HG03135 (cell line): Measurements from ENCODE around the gene VPS50.
"Not testable (repeated sequence)": the region's sequence is repeated elsewhere in the genome, so short reads cannot be mapped to it uniquely, and the experiment has no call there.

Source experiments
- ATAC-seq: cut with Tn5 transposase; IDR thresholded peaks from one replicate; pipeline ENCODE4 v1.9.1; 2021; ENCODE audit warnings: mild to moderate bottlenecking, moderate library complexity; ENCODE audit not compliant: unreplicated experiment

The VPS50 gene

DNA sequence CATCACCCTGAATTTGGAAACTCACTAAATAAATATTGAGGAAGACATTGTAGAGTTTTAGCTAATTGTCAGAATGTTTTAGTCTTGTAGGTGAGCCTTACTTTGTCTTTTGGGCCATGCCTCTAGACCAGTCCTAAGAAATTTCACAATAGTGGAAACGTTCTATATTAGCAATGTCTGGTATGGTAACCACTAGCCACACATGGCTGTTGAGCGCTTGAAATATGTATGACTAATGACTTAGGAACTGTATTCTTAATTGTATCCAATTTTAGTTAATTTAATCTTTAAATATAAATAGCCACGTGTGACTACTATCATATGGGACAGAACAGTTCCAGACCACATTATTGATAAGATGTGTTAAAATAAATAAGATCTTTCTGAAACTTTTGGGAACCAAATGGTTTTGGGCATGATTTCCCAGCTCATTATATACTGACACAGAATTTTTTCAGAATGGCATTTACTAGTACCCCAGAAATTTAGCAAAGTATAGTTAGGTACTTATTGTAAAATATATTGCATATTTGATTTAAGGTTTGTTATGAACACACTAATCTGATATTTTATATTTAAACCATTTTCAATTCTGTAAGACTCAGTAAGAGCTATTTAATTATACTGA lies 95.0 kb downstream of the VPS50 start:
- no peak for ATAC-seq

- no peak for ATAC-seq
Measured at GRCh38 chr7:93331706-93332105, 99.5 kb downstream of the VPS50 start.

GRCh38 chr7:93332172-93332571 lies 100.0 kb downstream of the VPS50 start:
- no peak for ATAC-seq

GRCh38 chr7:93337052-93337451 lies 104.9 kb downstream of the VPS50 start:
- no peak for ATAC-seq

- ATAC-seq, result not testable (repeated sequence)
Measured at GRCh38 chr7:93342178-93342577, 110.0 kb downstream of the VPS50 start.

DNA sequence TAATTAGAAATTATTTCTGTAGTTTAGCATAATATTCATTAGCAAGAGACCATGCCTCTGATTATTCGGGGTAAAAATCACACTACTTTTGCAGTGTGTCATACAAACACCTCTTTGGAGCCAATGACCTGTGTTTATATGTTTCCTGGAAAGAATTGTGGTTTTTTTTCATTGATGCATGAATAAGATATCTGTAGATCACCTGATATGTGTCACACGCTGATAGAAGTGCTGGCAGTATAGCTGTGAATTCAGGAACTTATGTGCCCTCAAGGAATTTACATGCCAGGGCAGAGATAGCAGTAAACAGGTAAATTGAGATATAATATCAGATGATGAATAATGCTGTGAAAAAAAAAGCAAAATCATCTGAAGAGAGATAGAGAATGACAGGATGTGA lies 118.2 kb downstream of the VPS50 start:
- no peak for ATAC-seq

- ATAC-seq, result no peak
Measured at GRCh38 chr7:93352881-93353280, 120.7 kb downstream of the VPS50 start.

DNA sequence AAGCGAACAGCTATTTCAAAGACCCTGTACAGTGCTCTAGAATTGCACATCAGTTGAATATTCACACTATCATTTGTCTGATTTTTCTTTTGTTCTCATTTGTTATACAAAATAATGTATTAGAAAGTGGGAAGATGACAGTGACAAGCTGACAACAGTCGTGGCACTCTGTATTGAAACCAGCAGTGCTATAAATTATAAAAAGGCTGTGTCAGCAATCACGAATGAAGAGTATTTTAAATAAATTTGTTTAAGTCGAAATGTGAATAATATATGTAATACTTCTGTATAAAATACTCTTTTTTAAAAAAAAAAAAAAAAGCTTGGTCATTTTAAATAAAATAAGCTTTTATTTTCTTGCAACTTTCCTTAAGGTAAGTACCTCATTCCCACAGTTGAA lies 122.6 kb downstream of the VPS50 start:
- ATAC-seq, result no peak

DNA sequence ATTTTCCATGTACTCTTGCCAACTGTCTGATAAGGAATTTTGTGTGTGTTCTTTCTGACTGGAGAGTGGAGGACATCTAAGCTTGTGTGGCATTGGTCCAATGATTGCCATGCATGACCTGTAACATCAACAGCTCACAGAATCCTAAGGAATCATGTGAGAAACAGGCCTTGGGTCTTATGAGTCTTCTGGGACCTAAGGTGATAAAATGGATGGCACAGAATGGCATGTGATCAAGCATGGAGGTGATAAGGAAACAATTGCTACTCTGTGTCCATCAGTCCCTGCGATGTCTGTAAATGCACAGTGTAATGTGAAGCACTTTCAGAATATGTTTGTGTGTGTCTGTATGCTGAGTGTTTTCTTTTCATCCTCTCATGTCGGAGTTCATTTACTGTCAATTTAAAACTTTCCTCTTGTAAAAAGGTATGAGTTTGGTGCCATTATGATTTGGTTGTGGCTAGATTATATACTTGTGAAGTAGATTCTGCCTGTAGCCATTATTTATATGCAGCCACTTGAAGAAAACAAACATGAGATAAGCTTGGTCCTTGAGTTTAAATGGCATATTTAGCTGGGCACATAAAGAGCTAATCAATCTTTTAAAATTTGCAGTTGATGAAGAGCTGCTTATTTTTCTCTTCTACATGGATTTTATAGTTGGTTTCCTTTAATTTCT lies 127.5 kb downstream of the VPS50 start:
- ATAC-seq, result no peak

DNA sequence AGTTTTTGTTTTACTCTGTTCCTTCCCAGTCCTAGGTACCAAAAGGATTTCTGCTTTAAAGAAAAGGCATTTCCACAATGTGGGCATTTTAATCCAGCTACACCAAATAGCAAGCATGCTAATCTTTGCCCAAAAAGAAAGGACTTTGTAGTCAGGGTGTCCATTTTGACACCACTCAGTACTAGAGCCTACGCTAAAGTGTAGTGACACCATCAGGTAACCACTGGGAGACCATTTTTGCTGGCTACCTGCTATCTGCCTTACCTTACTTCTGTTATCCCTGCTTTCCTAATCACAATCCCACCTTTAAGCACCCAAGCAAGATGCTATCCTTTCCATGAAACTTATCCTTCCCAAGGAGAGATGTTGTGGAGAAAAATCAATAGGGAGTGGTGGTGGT lies 129.7 kb downstream of the VPS50 start:
- no peak for ATAC-seq

GRCh38 chr7:93364806-93365205 lies 132.6 kb downstream of the VPS50 start:
- ATAC-seq, result no peak

DNA sequence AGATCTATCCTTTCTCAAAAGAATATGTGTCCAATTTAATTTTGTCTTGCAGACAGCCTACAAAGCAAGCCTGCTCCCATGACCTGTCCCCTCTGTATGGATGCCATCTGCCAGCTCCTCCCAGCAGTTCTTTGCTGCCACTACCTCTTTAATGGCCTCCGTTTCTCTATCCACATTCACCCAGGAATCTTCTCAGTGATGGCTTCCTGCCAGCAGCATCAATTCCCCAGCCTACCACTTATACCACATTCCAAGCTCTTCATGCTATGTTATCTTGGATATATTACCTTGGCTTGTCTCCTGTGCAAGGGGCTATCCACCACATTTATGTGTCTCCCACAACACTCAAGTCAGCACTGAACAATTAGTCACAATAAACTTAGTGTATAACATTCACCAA lies 133.2 kb downstream of the VPS50 start:
- ATAC-seq, result no peak

DNA sequence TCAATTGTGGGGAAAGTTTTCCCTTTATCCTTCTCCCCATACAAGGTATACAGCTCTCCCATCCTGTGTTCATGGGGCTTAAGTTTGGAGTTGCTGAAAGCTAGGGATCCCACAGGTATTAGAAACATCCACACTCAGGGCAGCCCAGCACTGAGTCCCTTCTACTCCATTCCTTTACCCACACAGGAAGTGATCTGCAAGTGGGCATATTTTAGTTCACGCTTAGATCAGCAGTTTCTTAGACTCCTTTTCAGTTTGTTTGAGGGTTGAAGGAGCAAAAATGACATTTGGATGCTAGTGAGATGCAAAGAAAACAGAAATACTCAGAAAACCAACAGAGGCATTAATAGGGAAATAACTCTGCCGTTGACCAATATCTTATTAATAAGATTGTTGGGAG lies 134.7 kb downstream of the VPS50 start:
- no peak for ATAC-seq

DNA sequence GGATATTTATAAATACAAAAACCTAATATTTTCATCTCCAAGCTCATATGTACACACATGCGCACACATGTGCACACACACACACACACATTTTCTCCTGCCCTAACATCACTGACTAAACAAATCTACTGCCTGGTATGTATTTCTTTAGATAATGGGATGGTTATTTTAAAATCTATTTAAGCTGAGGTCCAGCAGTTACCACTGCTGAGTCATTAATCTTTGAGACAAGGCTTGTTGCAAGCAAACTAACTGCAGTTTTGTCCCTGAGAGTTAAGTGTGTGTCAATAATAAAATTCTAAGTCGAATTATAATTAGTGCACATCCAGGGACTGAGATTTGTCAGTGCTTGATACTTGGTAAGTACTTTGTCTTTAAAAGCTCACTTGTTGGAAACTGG lies 135.1 kb downstream of the VPS50 start:
- ATAC-seq, result no peak

GRCh38 chr7:93370937-93371336 lies 138.8 kb downstream of the VPS50 start:
- not testable (repeated sequence) for ATAC-seq

DNA sequence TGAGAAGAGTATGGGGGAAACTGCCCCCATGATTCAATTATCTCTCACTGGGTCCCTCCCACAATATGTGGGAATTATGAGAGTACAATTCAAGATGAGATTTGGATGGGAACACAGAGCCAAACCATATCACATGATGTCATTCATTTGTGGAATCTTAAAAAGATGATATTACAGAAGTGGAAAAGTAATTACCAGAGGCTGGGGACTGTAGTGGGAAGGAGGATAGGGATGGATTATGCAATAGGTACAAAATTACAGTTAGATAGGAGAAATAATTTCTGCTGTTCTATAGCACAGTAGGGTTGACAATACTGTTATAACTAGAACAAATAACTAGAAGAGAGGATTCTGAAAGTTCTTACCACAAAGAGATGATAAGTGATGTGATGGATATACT lies 141.4 kb downstream of the VPS50 start:
- no peak for ATAC-seq

DNA sequence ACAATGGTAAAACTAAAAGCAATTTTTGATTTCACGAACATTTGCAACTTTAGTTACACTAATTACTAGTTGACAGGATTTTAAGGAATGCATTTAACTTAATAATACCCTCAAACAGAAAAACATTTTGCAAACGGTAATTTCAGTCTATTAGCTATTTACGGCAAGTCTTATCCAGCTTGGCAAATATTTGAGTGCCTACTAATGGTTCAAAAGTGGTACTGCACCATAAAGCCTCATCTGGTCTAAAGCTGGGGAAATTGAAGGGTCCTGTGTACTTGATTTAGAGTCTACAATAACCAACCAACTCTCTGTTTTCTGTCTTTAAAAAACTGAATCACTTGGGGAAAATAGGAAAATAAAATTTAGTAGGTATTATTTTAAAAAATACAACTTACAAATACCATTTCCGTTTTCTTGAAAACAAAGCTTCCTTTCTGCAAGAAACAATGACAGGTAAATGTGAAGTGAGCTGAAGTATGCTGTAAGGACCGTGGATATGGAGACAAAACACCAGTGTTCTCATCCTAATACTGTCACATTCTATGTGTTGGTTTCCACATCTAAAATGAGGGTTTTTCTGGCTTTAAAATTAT lies 142.3 kb downstream of the VPS50 start:
- ATAC-seq, result peak; percentile 68

DNA sequence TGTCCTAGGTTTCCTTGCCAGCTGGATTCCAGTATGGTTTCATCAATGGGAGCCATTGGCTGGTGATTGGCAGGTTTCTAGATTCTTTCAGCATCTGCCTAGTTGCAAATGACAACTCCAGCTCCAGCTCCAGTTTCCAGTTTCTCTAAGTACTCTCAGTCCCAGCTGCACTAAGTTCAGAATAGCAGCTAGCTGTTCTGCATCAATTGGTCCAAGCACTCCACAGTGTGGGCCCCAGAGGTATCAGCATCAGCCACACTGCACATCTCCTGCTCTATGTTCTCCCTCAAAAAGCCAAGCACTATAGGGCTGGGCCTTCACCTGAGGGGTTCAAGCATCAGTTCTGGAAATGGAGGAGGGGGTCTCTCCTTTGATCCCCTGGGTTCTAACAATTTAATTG lies 143.4 kb downstream of the VPS50 start:
- ATAC-seq, result peak; percentile 48

DNA sequence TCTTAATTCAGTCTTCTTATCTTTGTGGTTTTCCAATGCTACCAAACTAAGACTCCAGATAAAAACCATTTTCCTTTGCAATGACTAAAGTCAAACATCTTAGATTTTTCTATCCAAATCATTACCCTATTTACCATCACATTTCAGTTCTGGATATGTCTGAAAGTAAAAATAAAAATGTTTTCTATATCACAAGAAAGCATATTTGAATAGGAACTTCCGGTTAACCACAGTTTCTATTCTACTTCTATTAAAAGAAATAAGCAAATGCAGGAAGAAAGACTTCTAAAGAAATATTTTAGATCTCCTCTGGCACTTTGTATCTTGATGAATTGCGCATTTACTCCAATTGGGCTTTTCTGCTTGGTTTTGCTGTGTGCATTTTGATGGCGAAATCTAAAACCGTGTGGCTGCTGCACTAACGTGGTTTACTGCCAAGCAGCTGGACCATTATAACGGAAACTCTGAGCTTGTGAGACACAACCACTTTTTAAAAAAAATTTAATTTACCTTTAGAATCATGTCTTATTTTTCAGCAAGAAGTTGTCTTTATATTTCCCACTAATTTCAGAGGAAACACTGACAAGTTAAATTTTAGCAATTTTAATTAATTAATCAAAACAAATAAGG lies 146.1 kb downstream of the VPS50 start:
- ATAC-seq, result no peak

DNA sequence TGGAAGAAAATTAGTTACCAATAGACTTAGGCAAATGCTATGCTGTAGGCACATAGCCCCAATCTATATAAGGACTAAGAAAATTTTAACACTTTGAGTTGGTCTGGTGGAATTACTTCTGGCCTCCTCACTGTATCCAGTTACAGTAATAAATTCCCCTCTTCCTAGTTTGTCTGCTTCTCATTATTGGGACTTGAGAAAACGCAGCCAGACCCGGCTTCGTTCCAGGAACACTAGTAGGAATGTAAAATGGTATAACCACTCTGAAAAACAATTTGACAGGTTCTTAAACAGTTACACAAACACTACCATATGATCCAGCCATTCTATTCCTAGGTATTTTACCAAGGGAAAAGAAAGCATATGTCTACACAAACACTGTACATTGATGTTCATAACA lies 150.2 kb downstream of the VPS50 start:
- no peak for ATAC-seq

GRCh38 chr7:93390660-93391059 lies 158.5 kb downstream of the VPS50 start:
- ATAC-seq, result no peak

DNA sequence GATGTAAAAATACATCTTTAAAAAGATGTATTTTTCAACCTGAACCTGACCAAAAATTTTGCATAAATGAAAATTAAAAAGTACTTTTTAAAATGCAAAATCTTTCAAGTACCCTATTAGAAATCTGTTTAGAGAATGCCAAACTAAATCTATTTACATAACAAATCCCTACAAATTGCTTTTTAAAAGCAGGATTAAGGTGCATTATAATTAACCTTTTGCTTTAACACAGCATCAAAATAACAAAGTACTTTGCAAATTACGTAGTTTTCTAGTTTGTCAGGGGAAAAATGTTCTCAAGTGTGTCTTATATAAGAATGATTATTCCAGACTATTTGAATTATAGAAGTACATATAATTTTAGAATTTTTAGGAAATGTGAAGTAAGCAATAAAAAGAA lies 160.8 kb downstream of the VPS50 start:
- ATAC-seq, result no peak
